ENCODE results near the gene OPCML. TPM values are rescaled to one million over a fixed set of nuclear protein-coding genes. Genes with fewer than 3 reads are reported as not detected.

Gene OPCML
- polyA plus RNA-seq, 1 donor from 2014 or later, result 11.6 TPM

DNA sequence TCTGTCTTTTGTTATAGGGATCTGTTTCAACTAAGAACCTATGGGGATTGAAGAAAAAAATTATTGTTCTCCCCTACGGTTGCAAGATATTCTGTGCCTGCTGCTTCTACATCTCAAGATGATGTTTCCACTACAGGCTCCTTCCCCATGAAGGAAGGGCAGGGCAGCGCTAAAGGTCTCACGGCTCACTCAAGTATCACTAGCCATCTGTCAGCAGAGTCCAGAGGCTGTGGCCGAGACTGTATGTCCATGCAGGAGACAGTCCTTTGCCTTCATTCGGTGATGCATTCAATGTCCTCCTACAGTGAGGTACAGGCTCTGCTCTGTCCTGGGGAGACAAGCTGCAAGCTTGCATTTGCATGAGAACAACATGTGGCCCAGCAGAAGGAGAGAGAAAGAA lies 518.0 kb downstream of the OPCML start:
- Histone ChIP-seq H3K36me3 (ENCODE audit: insufficient read depth, low read length) (no peaks in the 10 kb centered on the region), H3K9ac (ENCODE audit: low read length) (no peak overlapping the region), H2AFZ (ENCODE audit: low read depth, low read length) (no peak overlapping the region), H3K27ac (ENCODE audit: low read length) (no peak overlapping the region), H3K4me2 (ENCODE audit: low read length) (no peak overlapping the region), H3K9me2 (ENCODE audit: insufficient read depth, low read length) (no peaks in the 10 kb centered on the region), H4K20me1 (ENCODE audit: insufficient read depth) (no peaks in the 10 kb centered on the region), H3K9me3 (ENCODE audit: low read length) (no peaks in the 10 kb centered on the region), H3F3A (ENCODE audit: insufficient read depth, low read length, poor library complexity, severe bottlenecking) (no peaks in the 10 kb centered on the region), H3K27me3 (ENCODE audit: insufficient read depth, low read depth, low read length) (no peaks in the 10 kb centered on the region), H3K79me2 (replicated peaks; ENCODE audit: insufficient read depth, low read length) (no peaks in the 10 kb centered on the region), H3K4me3 (ENCODE audit: low read length) (no peak overlapping the region)
- TF ChIP-seq SMC3 (conservative IDR thresholded peaks at IDR 0.05; ENCODE audit: poor library complexity) (no peak), RAD21 (conservative IDR thresholded peaks at IDR 0.05) (no peak), POLR2AphosphoS5 (IDR thresholded peaks at IDR 0.05) (no peak), EZH2 (IDR thresholded peaks at IDR 0.05; ENCODE audit: borderline replicate concordance, insufficient read depth, low read length, poor library complexity, severe bottlenecking) (no peak), MXI1 (conservative IDR thresholded peaks at IDR 0.05; ENCODE audit: poor library complexity, severe bottlenecking) (no peak), EP300 (conservative IDR thresholded peaks at IDR 0.05; ENCODE audit: poor library complexity, severe bottlenecking) (no peak), TAF1 (IDR thresholded peaks at IDR 0.05; ENCODE audit: low read depth) (no peak)
- TF ChIP-seq, protein P1, sequence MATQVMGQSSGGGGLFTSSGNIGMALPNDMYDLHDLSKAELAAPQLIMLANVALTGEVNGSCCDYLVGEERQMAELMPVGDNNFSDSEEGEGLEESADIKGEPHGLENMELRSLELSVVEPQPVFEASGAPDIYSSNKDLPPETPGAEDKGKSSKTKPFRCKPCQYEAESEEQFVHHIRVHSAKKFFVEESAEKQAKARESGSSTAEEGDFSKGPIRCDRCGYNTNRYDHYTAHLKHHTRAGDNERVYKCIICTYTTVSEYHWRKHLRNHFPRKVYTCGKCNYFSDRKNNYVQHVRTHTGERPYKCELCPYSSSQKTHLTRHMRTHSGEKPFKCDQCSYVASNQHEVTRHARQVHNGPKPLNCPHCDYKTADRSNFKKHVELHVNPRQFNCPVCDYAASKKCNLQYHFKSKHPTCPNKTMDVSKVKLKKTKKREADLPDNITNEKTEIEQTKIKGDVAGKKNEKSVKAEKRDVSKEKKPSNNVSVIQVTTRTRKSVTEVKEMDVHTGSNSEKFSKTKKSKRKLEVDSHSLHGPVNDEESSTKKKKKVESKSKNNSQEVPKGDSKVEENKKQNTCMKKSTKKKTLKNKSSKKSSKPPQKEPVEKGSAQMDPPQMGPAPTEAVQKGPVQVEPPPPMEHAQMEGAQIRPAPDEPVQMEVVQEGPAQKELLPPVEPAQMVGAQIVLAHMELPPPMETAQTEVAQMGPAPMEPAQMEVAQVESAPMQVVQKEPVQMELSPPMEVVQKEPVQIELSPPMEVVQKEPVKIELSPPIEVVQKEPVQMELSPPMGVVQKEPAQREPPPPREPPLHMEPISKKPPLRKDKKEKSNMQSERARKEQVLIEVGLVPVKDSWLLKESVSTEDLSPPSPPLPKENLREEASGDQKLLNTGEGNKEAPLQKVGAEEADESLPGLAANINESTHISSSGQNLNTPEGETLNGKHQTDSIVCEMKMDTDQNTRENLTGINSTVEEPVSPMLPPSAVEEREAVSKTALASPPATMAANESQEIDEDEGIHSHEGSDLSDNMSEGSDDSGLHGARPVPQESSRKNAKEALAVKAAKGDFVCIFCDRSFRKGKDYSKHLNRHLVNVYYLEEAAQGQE (IDR thresholded peaks at IDR 0.05; ENCODE audit: borderline replicate concordance), result no peak
- TF ChIP-seq, protein P2, sequence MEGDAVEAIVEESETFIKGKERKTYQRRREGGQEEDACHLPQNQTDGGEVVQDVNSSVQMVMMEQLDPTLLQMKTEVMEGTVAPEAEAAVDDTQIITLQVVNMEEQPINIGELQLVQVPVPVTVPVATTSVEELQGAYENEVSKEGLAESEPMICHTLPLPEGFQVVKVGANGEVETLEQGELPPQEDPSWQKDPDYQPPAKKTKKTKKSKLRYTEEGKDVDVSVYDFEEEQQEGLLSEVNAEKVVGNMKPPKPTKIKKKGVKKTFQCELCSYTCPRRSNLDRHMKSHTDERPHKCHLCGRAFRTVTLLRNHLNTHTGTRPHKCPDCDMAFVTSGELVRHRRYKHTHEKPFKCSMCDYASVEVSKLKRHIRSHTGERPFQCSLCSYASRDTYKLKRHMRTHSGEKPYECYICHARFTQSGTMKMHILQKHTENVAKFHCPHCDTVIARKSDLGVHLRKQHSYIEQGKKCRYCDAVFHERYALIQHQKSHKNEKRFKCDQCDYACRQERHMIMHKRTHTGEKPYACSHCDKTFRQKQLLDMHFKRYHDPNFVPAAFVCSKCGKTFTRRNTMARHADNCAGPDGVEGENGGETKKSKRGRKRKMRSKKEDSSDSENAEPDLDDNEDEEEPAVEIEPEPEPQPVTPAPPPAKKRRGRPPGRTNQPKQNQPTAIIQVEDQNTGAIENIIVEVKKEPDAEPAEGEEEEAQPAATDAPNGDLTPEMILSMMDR (IDR thresholded peaks at IDR 0.05; ENCODE audit: poor library complexity, severe bottlenecking), result no peak

DNA sequence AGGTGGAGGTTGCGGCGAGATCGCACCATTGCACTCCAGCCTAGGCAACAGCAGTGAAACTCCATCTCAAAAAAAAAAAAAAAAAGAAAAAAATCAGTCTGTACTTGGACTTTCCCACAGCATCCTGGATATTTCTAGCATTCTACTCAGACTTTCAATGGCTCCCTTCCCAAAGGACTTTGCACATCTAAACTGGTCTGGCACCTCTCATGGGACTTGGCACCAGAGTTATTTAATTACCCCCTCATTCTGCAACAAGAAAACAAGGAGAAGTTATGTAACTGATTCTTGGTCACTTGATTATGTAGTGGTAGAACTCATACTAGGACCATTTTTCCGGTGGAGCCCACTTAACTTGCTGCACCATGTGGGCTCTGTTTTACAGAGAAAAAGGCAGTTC lies 519.5 kb downstream of the OPCML start:
- Histone ChIP-seq H3K9me3 (ENCODE audit: low read length) (no peaks in the 10 kb centered on the region), H3K4me3 (ENCODE audit: low read length) (no peak overlapping the region), H4K20me1 (ENCODE audit: insufficient read depth) (no peaks in the 10 kb centered on the region), H3F3A (ENCODE audit: insufficient read depth, low read length, poor library complexity, severe bottlenecking) (no peaks in the 10 kb centered on the region), H3K27me3 (ENCODE audit: insufficient read depth, low read depth, low read length) (no peaks in the 10 kb centered on the region), H3K36me3 (ENCODE audit: insufficient read depth, low read length) (no peaks in the 10 kb centered on the region), H3K4me2 (ENCODE audit: low read length) (no peak overlapping the region), H3K27ac (ENCODE audit: low read length) (no peak overlapping the region), H3K79me2 (replicated peaks; ENCODE audit: insufficient read depth, low read length) (no peaks in the 10 kb centered on the region), H3K9me2 (ENCODE audit: insufficient read depth, low read length) (no peaks in the 10 kb centered on the region), H2AFZ (ENCODE audit: low read depth, low read length) (no peak overlapping the region), H3K9ac (ENCODE audit: low read length) (no peak overlapping the region)
- TF ChIP-seq MXI1 (conservative IDR thresholded peaks at IDR 0.05; ENCODE audit: poor library complexity, severe bottlenecking), result no peak
- TF ChIP-seq, protein P1 (IDR thresholded peaks at IDR 0.05; ENCODE audit: borderline replicate concordance), result no peak
- TF ChIP-seq POLR2AphosphoS5 (IDR thresholded peaks at IDR 0.05), result no peak
- no peak for TF ChIP-seq EP300 (conservative IDR thresholded peaks at IDR 0.05; ENCODE audit: poor library complexity, severe bottlenecking)
- no peak for TF ChIP-seq RAD21 (conservative IDR thresholded peaks at IDR 0.05)
- no peak for TF ChIP-seq EZH2 (IDR thresholded peaks at IDR 0.05; ENCODE audit: borderline replicate concordance, insufficient read depth, low read length, poor library complexity, severe bottlenecking)
- TF ChIP-seq, protein P2 (IDR thresholded peaks at IDR 0.05; ENCODE audit: poor library complexity, severe bottlenecking), result no peak
- TF ChIP-seq TAF1 (IDR thresholded peaks at IDR 0.05; ENCODE audit: low read depth), result no peak
- no peak for TF ChIP-seq SMC3 (conservative IDR thresholded peaks at IDR 0.05; ENCODE audit: poor library complexity)
